TTC549 (cell line): Measurements from ENCODE around the gene PARD3.
"Not testable (repeated sequence)": the region's sequence is repeated elsewhere in the genome, so short reads cannot be mapped to it uniquely, and the experiment has no call there.

Source experiments
- FAIRE-seq: peaks from 2 replicates; lab custom pipeline; 2012; peaks lifted over from hg19 to GRCh38; lab: Jason Lieb, UNC

PARD3 gene

DNA sequence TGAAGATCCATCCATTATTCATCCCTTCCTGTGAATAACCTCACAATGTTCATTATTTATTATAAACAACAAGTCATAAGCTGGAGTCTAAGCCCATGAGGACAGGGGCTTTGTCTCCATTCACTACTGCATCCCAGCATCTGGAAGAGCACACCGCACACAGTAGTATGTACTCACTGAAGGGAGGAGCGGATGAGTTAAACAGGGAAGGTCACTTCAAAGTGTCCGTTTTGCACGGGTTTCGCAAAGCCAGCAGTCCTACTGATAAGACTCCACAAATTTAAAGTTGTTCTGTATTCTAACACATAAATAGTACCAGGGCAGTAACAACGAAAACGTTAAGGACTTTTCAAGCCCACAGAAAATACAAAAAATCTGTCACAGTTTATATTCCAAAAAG lies 167.9 kb downstream of the PARD3 start:
- no peak for FAIRE-seq

DNA sequence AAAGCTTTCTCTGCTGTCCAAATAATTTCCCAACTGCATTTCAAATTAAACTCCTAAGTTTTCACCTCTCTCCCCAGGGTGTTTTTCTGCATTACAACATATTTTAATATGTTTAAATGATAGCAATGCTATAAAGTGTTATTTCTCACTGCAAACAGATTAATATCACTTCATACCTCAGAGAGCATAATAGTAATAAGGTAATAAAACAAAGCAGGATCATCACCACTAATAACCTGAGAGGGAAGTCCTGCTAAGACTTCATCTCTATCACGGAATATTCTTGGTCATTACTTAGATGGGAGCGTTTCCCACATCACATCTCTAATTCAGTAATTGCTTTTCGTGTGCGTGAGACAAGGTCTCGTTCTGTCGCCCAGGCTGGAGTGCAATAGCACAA lies 168.8 kb downstream of the PARD3 start:
- no peak for FAIRE-seq

DNA sequence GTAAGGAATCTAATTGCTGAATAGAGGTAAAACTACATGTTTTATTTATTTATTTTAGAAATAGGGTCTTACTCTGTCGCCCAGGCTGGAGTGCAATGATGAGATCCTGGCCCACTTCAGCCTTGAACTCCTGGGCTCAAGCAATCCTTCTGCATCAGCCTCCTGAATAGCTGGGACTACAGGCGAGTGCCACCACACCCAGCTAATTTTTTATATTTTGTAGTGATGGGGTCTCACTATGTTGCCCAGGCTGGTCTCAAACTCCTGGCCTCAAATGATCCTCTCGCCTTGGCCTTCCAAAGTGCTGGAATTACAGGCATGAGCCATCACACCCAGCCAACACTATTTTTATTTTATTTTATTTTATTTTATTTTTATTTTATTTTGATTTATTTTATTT lies 170.3 kb downstream of the PARD3 start:
- FAIRE-seq, result not testable (repeated sequence)

DNA sequence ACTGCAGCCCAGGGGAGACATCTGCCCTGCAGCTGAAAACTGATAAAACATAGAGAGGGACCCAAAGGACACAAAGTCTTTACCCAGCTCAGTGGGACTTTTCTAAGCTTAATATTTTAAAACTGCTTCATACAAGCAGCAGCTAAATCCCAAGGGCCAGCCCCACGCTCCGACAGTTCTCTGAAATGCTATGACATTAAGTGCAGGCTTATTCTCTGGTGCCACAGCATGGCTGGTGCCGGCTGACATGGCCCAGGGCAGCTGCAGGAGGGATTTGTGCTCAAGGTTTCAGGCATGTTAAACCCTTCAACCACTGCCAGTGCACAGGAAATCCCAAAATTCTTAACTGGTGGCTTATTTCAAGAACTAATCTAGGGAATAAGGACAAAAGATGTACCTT lies 170.9 kb downstream of the PARD3 start:
- FAIRE-seq, result no peak

DNA sequence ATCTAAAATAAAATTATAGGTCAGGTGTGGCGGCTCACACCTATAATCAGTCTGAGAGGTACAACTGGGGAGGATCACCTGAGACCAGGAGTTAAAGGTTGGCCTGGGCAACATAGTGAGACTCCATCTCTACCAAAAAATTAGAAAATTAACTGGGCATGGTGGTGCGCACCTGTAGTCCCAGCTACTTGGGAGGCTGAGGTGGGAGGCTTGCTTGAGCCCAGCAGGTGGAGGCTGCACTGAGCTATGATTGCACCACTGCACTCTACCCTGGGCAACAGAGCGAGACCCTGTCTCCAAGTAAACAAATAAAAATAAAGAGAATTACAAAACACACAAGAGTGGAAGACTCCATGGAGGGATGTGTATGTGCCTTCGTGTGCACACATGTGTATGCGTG lies 171.5 kb downstream of the PARD3 start:
- no peak for FAIRE-seq

GRCh38 chr10:34641913-34642558 lies 173.1 kb downstream of the PARD3 start:
- no peak for FAIRE-seq

GRCh38 chr10:34641147-34641912 lies 173.8 kb downstream of the PARD3 start:
- no peak for FAIRE-seq

DNA sequence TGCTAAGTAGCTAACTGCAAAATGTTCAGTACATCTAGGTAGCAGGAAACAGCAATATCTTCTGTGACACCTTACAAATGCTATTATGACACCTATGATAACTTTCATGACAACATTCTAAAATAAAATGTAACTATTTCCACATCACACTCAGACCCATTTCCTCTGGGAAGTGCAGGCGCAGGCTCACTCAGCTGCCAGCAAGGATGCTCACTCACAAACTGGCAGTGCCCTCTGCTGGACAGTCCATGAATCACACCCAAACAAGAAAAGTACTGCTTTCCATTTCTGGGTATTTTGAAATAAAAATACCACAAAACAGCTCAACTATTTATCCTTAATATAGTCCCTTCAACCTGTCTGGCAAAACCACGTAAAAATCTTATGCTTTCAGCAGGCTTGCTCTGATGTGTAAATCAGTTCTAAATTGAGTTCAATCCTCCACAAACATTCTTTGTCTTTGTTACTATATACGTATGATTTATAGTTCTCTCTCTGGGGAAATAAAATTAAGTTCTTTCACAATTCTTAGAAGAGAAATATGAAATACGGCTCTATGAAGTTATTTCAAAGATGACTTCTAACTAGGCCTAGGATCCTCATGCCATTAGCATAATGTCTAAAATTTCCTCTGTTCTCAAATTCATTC lies 176.6 kb downstream of the PARD3 start:
- FAIRE-seq, result peak; percentile 73

GRCh38 chr10:34637418-34637911 lies 177.6 kb downstream of the PARD3 start:
- no peak for FAIRE-seq

DNA sequence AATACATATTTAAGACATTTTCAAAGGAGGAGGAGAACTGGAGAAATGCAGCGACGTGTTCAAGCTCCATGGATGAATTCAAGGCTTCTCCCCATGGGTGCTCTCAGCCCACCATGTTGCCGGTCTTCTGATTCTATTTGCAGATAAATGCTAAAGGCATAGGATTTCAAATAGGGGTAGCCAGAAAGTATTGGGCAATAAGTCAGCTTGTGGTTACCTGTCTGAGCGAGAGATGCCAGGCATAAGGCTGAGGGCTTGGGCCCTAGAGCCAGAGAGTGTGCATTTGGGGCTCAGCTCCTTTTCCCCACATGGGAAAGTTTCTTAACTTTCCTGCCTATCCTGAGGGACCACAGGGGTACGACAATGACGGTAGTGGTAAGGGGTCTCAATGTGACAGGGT lies 180.0 kb downstream of the PARD3 start:
- FAIRE-seq, result no peak

DNA sequence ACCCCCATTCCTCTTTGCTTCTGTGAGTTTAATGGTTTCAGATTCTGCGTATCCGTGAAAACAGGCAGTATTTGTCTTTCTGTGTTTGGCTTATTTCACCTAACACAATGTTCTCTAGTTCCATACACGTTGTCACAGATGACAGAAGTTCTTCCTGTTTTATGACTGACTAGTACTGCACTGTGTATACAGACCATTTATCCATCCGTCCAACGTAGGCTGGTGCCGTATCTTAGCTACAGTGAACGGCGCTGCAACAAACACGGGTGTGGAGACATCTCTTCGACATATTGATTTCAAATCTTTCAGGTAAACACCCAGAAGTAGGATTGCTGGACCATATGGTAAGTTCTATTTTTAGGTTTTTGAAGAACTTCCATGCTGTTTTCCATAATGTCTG lies 181.7 kb downstream of the PARD3 start:
- no peak for FAIRE-seq

DNA sequence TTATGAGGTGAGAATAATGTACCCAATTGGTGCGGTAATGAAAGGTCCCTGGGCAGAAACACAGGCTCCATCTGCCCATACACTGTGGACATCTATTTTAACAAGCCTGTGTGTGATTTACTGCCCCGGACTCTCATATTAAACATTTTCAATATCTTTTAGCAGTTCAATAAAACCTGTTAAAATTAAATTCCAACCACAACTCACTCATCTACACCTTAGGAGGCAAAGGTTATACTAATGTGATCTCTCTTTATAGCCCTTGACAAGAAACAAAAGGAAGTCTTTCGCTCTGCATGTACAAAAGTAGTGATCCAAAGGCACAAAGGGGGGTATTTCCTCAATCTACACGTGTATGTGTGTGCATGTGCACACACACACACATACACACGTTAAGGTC lies 186.0 kb downstream of the PARD3 start:
- no peak for FAIRE-seq

DNA sequence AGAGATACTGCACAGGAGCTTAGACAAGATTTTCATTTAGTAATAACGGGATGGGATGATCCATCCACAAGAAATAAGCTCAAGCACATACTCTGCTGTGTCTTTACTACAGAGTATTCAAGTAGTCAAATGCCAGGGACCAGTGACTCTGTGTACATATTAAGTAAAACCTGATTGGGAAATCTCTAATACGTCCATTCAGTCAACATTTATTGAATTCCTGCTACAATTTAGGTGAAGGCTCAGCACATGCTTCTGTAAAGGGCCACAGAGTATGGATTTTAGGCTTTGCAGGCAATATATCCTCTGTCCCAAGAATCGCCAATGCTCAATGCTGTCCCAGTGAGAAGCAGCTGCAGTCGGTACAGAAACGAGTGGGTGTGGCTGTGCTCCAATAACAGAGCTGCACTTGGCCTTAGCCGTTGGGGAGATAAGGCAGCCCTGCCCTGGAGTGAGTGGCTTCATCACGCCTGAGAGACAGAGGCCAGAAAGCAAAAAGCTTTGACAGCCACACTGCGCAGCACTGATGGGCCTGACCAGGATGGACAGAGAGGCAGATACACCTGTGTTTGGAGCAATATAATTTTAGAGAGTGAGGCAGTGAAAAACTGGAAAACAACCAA lies 186.8 kb downstream of the PARD3 start:
- FAIRE-seq, result no peak

DNA sequence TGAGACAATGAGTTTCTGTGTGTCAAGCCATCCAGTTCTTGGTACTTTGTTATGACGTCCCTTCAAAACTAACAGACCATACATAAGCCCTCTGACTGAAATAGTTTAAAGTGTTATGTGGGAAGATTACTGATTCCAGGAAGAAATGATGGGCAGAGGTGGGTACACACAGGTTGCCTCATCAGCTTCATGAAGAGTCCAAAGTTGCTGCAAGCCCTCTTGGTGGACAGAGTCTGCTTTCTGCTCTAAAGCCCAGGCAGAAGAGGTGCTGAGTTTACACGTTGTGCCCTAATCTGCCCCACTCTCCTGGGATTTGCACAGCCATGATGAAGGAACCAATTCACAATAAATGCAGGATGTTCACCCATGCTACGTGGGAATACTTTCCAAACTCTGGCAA lies 187.4 kb downstream of the PARD3 start:
- FAIRE-seq, result no peak

- FAIRE-seq, result no peak
Observed at GRCh38 chr10:34627331-34627730, 187.8 kb downstream of the PARD3 start.

DNA sequence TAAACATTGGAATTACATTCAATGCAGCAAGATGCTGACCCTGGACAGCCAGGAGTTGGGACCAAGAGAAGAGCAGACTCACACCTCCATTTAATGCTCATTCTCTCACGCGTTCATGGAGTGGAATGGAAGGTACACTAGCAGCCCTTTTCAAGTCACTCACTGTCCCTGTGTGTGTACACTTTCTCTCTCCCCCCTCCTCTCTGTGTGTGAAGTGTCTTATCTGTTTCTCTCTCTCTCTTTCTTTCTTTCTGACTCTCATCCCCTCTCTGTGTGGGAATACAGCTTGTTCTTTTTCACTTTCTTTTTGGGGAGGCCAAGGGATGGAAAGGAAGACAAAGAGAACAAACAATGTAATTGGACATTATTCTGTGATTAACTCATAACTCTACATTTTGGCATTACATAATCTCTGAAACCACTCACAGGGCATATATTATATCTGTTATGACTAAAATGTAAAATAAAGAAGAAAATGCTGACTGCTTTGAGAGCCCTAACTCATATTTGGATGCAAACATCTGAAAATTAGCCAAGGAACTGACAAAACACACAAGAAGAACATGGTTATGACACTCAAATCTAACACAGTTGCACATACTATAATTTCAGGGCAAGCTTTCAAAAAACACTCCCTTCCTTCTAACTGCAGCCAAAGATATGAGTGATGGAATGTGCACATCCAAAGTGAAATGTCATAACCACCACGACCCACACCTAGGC lies 188.8 kb downstream of the PARD3 start:
- FAIRE-seq, result no peak

DNA sequence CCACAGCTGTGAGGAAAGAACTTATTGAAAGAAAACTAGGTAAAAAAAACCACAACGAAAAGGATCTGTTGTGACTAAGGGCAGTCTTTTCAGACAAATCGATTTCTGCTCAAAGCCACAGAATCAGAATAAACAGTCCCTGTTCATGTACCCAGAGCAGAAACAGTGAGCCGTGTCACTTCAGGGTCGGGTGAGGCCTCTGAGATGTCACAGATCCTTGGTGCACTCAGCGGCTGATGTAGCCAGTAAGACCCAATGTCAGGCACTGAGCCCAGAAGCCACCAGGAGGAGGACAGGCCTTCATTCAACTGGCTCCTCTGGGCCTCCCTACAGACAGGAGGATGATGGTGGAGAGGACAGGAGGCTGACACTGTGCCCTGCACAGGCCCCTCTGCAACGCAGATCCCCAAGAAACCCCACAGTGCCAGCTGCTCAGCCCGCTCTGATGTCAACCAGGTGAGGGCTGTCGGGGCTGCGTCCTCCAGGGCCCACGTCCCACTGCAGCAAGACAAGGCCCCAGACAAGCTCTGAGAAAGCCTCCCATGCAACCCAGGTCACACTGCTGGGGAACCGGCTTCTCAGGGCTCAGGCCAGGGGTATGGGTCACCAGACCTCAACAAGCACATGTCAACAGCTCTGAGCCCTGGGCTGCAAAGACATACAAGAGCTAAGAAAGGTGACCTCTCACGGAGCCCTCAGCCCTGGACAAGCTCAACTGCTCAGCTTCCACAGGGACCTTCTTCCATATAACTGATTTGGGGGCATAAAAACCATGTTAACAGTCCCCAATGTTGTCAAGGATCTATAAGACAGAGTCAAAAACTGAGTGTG lies 190.6 kb downstream of the PARD3 start:
- FAIRE-seq, result no peak

GRCh38 chr10:34622945-34623344 lies 192.2 kb downstream of the PARD3 start:
- no peak for FAIRE-seq

GRCh38 chr10:34618611-34619010 lies 196.5 kb downstream of the PARD3 start:
- FAIRE-seq, result no peak

DNA sequence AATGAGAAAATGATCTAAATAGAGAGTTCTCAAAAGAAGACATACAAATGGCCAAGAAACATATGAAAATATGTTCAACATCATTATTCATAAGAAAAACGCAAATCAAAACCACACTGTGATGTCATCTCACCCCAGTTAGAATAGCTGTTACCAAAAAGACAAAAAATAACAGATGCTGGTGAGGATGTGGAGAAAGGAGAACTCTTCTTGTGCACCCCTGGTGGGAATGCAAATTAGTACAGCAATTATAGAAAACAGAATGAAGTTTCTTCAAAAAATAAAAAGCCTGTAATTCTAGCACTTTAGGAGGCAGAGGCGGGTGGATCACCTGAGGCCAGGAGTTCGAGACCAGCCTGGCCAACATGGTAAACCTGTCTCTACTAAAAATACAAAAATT lies 199.3 kb downstream of the PARD3 start:
- no peak for FAIRE-seq

DNA sequence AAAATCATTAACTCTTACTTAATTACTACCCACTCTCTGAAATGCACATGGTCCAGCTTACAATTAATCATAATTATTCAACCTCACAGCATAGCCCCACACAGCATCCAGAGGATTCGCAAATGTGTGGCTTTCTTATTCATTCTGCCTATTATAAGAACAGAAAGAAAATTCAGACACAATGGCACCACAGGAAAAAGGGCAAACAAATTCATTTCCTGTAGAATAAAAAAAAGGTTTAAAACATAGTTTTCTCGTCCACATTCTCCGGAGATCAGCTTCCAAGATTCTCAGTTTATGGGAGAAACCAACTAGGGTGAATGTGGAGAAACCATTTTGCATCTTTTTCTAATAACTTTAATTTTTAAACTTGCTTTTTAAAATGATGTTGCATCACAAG lies 201.6 kb downstream of the PARD3 start:
- FAIRE-seq, result no peak
